ENCODE measurements around the gene ZSCAN20. TPM values are rescaled to one million over a fixed set of nuclear protein-coding genes. Genes with fewer than 3 reads are reported as not detected.

The ZSCAN20 gene
- total and polyA plus RNA-seq, 2 of the 4 experiments (the other 2 are of a cell fraction): 2.1 to 11.1 TPM

DNA sequence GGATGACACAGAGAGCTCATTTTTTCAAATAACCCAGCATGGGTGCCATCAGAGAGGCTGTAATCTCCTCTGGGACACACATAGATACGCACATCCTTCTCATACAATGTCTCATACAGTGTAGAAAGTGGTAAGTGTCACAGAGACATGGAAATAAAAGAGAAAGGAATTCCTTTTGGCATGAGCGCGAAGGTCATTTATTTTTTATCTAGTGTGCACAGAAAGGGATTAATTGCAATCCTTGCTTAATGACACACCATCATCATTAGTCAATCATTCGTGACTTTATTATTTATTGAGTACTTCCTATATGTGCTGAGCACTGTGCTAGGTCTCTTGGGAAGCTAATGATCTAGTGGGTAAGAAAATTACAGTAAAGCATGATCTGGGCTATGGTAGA, 5.0 kb downstream of the ZSCAN20 start:
- Histone ChIP-seq H4K20me1 (ENCODE audit: insufficient read depth, low read length) (peaks cover 5% of the 10 kb centered on the region), H3K4me1 (ENCODE audit: control insufficient read depth, insufficient read depth, low read length) (peaks cover 2% of the 10 kb centered on the region), H3K56ac (ENCODE audit: extremely low read depth, insufficient read depth, low read length) (no peak overlapping the region), H3K27me3 (ENCODE audit: control insufficient read depth, insufficient read depth, low read length) (no peaks in the 10 kb centered on the region), H2AK9ac (replicated peaks; ENCODE audit: low read depth, low read length, poor library complexity) (no peak overlapping the region), H3K14ac (replicated peaks; ENCODE audit: low read depth, low read length) (no peak overlapping the region), H3K4me3 (ENCODE audit: insufficient read depth, low read depth, low read length) (no peak overlapping the region), H2BK15ac (ENCODE audit: low read depth, low read length) (no peak overlapping the region), H3K27ac (ENCODE audit: insufficient read depth, low read length) (no peak overlapping the region), H3K79me1 (ENCODE audit: low read depth in 1 of 2, low read length in 2 of 2) (peaks cover 41 to 57% of the 10 kb centered on the region in 2 experiments), H2BK120ac (ENCODE audit: low read depth, low read length) (no peak overlapping the region), H3K9me1 (ENCODE audit: insufficient read depth, low read length) (peaks cover 21% of the 10 kb centered on the region), H4K91ac (ENCODE audit: insufficient read depth, low read depth, low read length) (no peak overlapping the region), H2AK5ac (ENCODE audit: low read depth, low read length) (no peak overlapping the region), H3K18ac (ENCODE audit: low read depth, low read length) (no peak overlapping the region), H3K23ac (ENCODE audit: low read depth, low read length) (no peak overlapping the region), H3K9me3 (ENCODE audit: control insufficient read depth, insufficient read depth, low read length) (no peaks in the 10 kb centered on the region), H2BK20ac (ENCODE audit: low read depth, low read length) (no peak overlapping the region), H3K4ac (ENCODE audit: low read depth, low read length) (no peak overlapping the region), H3K4me2 (ENCODE audit: low read depth, low read length) (no peak overlapping the region), H3K9ac (ENCODE audit: low read depth, low read length) (no peak overlapping the region), H3K36me3 (ENCODE audit: control insufficient read depth, insufficient read depth, low read length) (peaks cover 11% of the 10 kb centered on the region), H4K8ac (ENCODE audit: low read depth in 2 of 2, low read length in 2 of 2) (no peak overlapping the region), H4K5ac (ENCODE audit: low read depth, low read length) (no peak overlapping the region), H2AFZ (replicated peaks; ENCODE audit: low read length, poor library complexity) (no peak overlapping the region), H2BK5ac (ENCODE audit: low read depth, low read length, poor library complexity, severe bottlenecking) (no peak overlapping the region)
- TF ChIP-seq RFX5 (IDR thresholded peaks at IDR 0.05; ENCODE audit: low read depth, low read length) (no peak), RCOR1 (IDR thresholded peaks at IDR 0.05; ENCODE audit: insufficient replicate concordance, low read length) (no peak), RAD21 (IDR thresholded peaks at IDR 0.05; ENCODE audit: low read length) (no peak), CEBPB (IDR thresholded peaks at IDR 0.05; ENCODE audit: low read depth, low read length) (no peak), MXI1 (IDR thresholded peaks at IDR 0.05; ENCODE audit: borderline replicate concordance, low read depth, low read length) (no peak), FOS (IDR thresholded peaks at IDR 0.05; ENCODE audit: low read depth, low read length) (no peak), NFE2L2 (IDR thresholded peaks at IDR 0.05; ENCODE audit: low read depth, low read length) (no peak)
- TF ChIP-seq, protein P1, sequence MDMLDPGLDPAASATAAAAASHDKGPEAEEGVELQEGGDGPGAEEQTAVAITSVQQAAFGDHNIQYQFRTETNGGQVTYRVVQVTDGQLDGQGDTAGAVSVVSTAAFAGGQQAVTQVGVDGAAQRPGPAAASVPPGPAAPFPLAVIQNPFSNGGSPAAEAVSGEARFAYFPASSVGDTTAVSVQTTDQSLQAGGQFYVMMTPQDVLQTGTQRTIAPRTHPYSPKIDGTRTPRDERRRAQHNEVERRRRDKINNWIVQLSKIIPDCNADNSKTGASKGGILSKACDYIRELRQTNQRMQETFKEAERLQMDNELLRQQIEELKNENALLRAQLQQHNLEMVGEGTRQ (IDR thresholded peaks at IDR 0.05; ENCODE audit: low read depth, low read length): no peak
- TF ChIP-seq, protein P2, sequence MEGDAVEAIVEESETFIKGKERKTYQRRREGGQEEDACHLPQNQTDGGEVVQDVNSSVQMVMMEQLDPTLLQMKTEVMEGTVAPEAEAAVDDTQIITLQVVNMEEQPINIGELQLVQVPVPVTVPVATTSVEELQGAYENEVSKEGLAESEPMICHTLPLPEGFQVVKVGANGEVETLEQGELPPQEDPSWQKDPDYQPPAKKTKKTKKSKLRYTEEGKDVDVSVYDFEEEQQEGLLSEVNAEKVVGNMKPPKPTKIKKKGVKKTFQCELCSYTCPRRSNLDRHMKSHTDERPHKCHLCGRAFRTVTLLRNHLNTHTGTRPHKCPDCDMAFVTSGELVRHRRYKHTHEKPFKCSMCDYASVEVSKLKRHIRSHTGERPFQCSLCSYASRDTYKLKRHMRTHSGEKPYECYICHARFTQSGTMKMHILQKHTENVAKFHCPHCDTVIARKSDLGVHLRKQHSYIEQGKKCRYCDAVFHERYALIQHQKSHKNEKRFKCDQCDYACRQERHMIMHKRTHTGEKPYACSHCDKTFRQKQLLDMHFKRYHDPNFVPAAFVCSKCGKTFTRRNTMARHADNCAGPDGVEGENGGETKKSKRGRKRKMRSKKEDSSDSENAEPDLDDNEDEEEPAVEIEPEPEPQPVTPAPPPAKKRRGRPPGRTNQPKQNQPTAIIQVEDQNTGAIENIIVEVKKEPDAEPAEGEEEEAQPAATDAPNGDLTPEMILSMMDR (conservative IDR thresholded peaks at IDR 0.05; ENCODE audit: low read depth, low read length): no peak
- WGBS, 2 experiments (ENCODE audit: extremely low coverage in 2 of 2, insufficient read length in 1 of 2): no CpG with 5 or more reads among the region's 4 CpGs
- ATAC-seq (ENCODE audit: low read depth) (no peak), DNase-seq (no peak)
- intact Hi-C loops (cut with micrococcal nuclease): no loop called here
- dilution Hi-C loops (cut with HindIII; ENCODE audit: low sequenced_read_pairs, unreplicated experiment): no loop called here
- CTCF ChIA-PET: no interaction called here
- in situ Hi-C loops (cut with MboI; ENCODE audit: low sequenced_read_pairs): no loop called here
- no TSS peak for BruUV-seq (replicated peaks)
- POLR2A ChIA-PET (ENCODE audit: unreplicated experiment): no interaction called here

All from IMR-90 (cell line).